ENCODE results near the gene MCC.

- TF ChIP-seq CTCF (optimal IDR thresholded peaks at IDR 0.05 in 1 of 3, IDR thresholded peaks at IDR 0.05 in 1 of 3, conservative IDR thresholded peaks at IDR 0.05 in 1 of 3; ENCODE audit: extremely low read depth in 1 of 3, insufficient read depth in 2 of 3, low read length in 3 of 3) (no peak), EZH2 (IDR thresholded peaks at IDR 0.05; ENCODE audit: low read length) (no peak)
Observed at GRCh38 chr5:113249206-113249605, 239.0 kb downstream of the MCC start.
